HCT116 (cell line): ENCODE measurements around the gene RBM42.

Source experiments
- CEBPB ChIP-seq: IDR thresholded peaks from 2 replicates; pipeline ENCODE4 v1.6.1; 2012; ENCODE audit warnings: low read depth
- CTCF ChIP-seq, 3 experiments: fragments of 200-600 bp in 1 of 3; sonication (generic) in 1 of 3; IDR thresholded peaks in 2 of 3; conservative IDR thresholded peaks in 1 of 3; 2 replicates each; pipeline ENCODE4 v1.5.1; 2012 to 2017; ENCODE audit warnings: low read depth in 2 of 3, low read length in 2 of 3, antibody characterized with exemption in 1 of 3, borderline replicate concordance in 1 of 3, control low read depth in 1 of 3, mild to moderate bottlenecking in 1 of 3, mixed read lengths in 1 of 3, mixed run types in 1 of 3, moderate library complexity in 1 of 3; ENCODE audit not compliant: insufficient read depth in 1 of 3
- EGR1 ChIP-seq: IDR thresholded peaks from 2 replicates; pipeline ENCODE4 v1.6.1; 2012; ENCODE audit warnings: low read depth
- EZH2 ChIP-seq: fragments of 200-600 bp; sonication (generic); IDR thresholded peaks from 2 replicates; pipeline ENCODE4 v1.6.1; 2017; ENCODE audit warnings: antibody characterized with exemption, mixed run types
- EZH2phosphoT487 ChIP-seq: fragments of 200-600 bp; IDR thresholded peaks from 2 replicates; pipeline ENCODE4 v1.6.1; 2018; ENCODE audit warnings: antibody characterized with exemption, borderline replicate concordance
- POLR2A ChIP-seq: IDR thresholded peaks from 2 replicates; pipeline ENCODE4 v1.7.0; 2011; ENCODE audit warnings: borderline replicate concordance; ENCODE audit not compliant: insufficient read depth, insufficient read length; ENCODE audit errors: extremely low read depth
- POLR2AphosphoS5 ChIP-seq: IDR thresholded peaks from 2 replicates; pipeline ENCODE4 v1.6.1; 2011; ENCODE audit warnings: mild to moderate bottlenecking, low read depth, low read length, moderate library complexity
- REST ChIP-seq: IDR thresholded peaks from 2 replicates; pipeline ENCODE4 v1.6.1; 2012; ENCODE audit warnings: low read depth
- SP1 ChIP-seq: IDR thresholded peaks from 2 replicates; pipeline ENCODE4 v1.6.1; 2012; ENCODE audit warnings: low read depth
- ZBTB33 ChIP-seq: IDR thresholded peaks from 2 replicates; pipeline ENCODE4 v1.6.1; 2011; ENCODE audit warnings: mild to moderate bottlenecking, low read length, moderate library complexity; ENCODE audit not compliant: insufficient replicate concordance; ENCODE audit errors: extremely low read depth
- ZFX ChIP-seq: fragments of 450-650 bp; IDR thresholded peaks from 2 replicates; pipeline ENCODE4 v1.6.1; 2017
- ZNF274 ChIP-seq: fragments of 200-500 bp; sonication (Bioruptor generic); IDR thresholded peaks from 2 replicates; pipeline ENCODE4 v1.6.1; 2014; ENCODE audit warnings: mild to moderate bottlenecking, low read depth, low read length, inconsistent platforms

- TF ChIP-seq CTCF (IDR thresholded peaks at IDR 0.05 in 2 of 3, conservative IDR thresholded peaks at IDR 0.05 in 1 of 3; ENCODE audit: borderline replicate concordance in 1 of 3, insufficient read depth in 1 of 3, low read depth in 2 of 3, low read length in 2 of 3) = no peak
- no peak for TF ChIP-seq POLR2A
- TF ChIP-seq EZH2phosphoT487 = no peak
- TF ChIP-seq CEBPB = no peak
- TF ChIP-seq REST = no peak
- TF ChIP-seq ZBTB33 = no peak
- no peak for TF ChIP-seq POLR2AphosphoS5
- no peak for TF ChIP-seq ZNF274
- TF ChIP-seq ZFX = no peak
- TF ChIP-seq EGR1 = no peak
- TF ChIP-seq SP1 = no peak
- TF ChIP-seq EZH2 = no peak
Measured at GRCh38 chr19:35608251-35608650, 20.6 kb upstream of the RBM42 start.
